OCI-LY3 (cell line): ENCODE data around the gene BCL11A.

Experiments used
- H2AFZ ChIP-seq: fragments of 200-600, 300-600 bp; shearing (Covaris generic); 2 replicates; pipeline ENCODE4 v1.6.0; 2014; ENCODE audit warnings: antibody characterized with exemption, low read depth, low read length
- H3K27ac ChIP-seq: fragments of 200-600, 300-600 bp; sonication (generic); 2 replicates; pipeline ENCODE4 v1.5.1; 2014; ENCODE audit warnings: mild to moderate bottlenecking, low read length, moderate library complexity, mixed read lengths
- H3K27me3 ChIP-seq: fragments of 200-600, 300-600 bp; sonication (generic); 2 replicates; pipeline ENCODE4 v1.6.1; 2014; ENCODE audit warnings: low read depth, low read length, mixed read lengths
- H3K36me3 ChIP-seq: fragments of 200-600, 300-600 bp; sonication (generic); replicated peaks from 2 replicates; pipeline ENCODE3; 2014; ENCODE audit warnings: low read depth, low read length, mixed read lengths
- H3K4me1 ChIP-seq: fragments of 300-600, 200-600 bp; sonication (generic); 2 replicates; pipeline ENCODE4 v1.6.1; 2014; ENCODE audit warnings: low read length, mixed read lengths
- H3K4me2 ChIP-seq: fragments of 200-600, 300-600 bp; sonication (generic); 2 replicates; pipeline ENCODE4 v1.6.1; 2014; ENCODE audit warnings: low read length, mixed read lengths
- H3K4me3 ChIP-seq: fragments of 300-600, 200-600 bp; sonication (generic); 2 replicates; pipeline ENCODE4 v1.5.1; 2014; ENCODE audit warnings: antibody characterized with exemption, mild to moderate bottlenecking, low read length, moderate library complexity
- H3K79me2 ChIP-seq: fragments of 300-600, 200-600 bp; shearing (Covaris generic); 2 replicates; pipeline ENCODE4 v1.6.1; 2014; ENCODE audit warnings: mild to moderate bottlenecking, low read length, mixed read lengths
- H3K9ac ChIP-seq: fragments of 300-600, 200-600 bp; shearing (Covaris generic); 2 replicates; pipeline ENCODE4 v1.6.0; 2014; ENCODE audit warnings: mild to moderate bottlenecking, low read length, moderate library complexity
- H3K9me3 ChIP-seq: fragments of 200-600, 300-600 bp; shearing (Covaris generic); 2 replicates; pipeline ENCODE4 v1.6.1; 2014; ENCODE audit warnings: low read length, mixed read lengths; ENCODE audit not compliant: insufficient read depth
- H4K20me1 ChIP-seq: fragments of 200-600, 300-600 bp; sonication (generic); 2 replicates; pipeline ENCODE4 v1.6.1; 2016; ENCODE audit warnings: low read length, mixed read lengths; ENCODE audit not compliant: insufficient read depth
- EZH2phosphoT487 ChIP-seq: fragments of 200-600 bp; shearing (Covaris generic); IDR thresholded peaks from 2 replicates; pipeline ENCODE4 v1.6.1; 2018; ENCODE audit warnings: antibody characterized with exemption, mixed run types, low read depth
- TF ChIP-seq, protein P1 (sequence below): fragments of 200-600, 300-600 bp; sonication (generic); IDR thresholded peaks from 2 replicates; pipeline ENCODE4 v1.5.1; 2014; ENCODE audit warnings: antibody characterized with exemption, low read length, low read depth

Gene BCL11A

GRCh38 chr2:60558536-60558935 is 5.1 kb upstream of the BCL11A start:
- Histone ChIP-seq H3K4me3 (no peak overlapping the region), H4K20me1 (no peaks in the 10 kb centered on the region), H3K79me2 (peaks cover 41% of the 10 kb centered on the region), H3K9ac (no peak overlapping the region), H3K9me3 (no peaks in the 10 kb centered on the region), H3K4me1 (peaks cover 19% of the 10 kb centered on the region), H3K36me3 (no peaks in the 10 kb centered on the region), H3K27me3 (peaks cover 13% of the 10 kb centered on the region), H2AFZ (no peak overlapping the region), H3K4me2 (no peak overlapping the region), H3K27ac (no peak overlapping the region)
- TF ChIP-seq EZH2phosphoT487, result no peak
- TF ChIP-seq, protein P1, sequence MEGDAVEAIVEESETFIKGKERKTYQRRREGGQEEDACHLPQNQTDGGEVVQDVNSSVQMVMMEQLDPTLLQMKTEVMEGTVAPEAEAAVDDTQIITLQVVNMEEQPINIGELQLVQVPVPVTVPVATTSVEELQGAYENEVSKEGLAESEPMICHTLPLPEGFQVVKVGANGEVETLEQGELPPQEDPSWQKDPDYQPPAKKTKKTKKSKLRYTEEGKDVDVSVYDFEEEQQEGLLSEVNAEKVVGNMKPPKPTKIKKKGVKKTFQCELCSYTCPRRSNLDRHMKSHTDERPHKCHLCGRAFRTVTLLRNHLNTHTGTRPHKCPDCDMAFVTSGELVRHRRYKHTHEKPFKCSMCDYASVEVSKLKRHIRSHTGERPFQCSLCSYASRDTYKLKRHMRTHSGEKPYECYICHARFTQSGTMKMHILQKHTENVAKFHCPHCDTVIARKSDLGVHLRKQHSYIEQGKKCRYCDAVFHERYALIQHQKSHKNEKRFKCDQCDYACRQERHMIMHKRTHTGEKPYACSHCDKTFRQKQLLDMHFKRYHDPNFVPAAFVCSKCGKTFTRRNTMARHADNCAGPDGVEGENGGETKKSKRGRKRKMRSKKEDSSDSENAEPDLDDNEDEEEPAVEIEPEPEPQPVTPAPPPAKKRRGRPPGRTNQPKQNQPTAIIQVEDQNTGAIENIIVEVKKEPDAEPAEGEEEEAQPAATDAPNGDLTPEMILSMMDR, result no peak

DNA sequence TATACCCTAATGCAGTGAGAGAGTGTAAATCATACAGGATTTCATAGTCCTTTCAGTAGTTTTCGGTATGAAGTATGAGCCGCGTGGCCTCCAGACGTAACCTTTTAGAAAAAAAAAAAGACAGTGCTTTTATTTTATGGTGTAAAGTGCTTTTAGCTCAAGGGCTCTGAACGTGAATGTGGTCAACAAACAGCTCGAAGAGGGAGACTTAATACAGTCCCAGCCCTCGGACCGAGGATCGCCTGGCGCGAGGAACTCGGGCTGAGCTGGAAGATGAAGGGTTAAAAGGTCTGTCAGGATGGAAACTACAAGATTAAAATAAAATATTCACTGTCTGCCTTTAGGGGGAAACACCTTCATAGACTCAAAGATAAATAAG is 4.0 kb upstream of the BCL11A start:
- Histone ChIP-seq H3K79me2 (peaks cover 52% of the 10 kb centered on the region), H3K27me3 (peaks cover 13% of the 10 kb centered on the region), H3K4me2 (peak overlapping the region; percentile 78), H3K4me3 (peak overlapping the region; percentile 91), H4K20me1 (no peaks in the 10 kb centered on the region), H3K36me3 (no peaks in the 10 kb centered on the region), H3K9ac (peak overlapping the region; percentile 94), H3K27ac (peak overlapping the region; percentile 94), H2AFZ (peak overlapping the region; percentile 28; the same call in 1 of the 2 replicates), H3K4me1 (peaks cover 19% of the 10 kb centered on the region), H3K9me3 (no peaks in the 10 kb centered on the region)
- no peak for TF ChIP-seq EZH2phosphoT487
- TF ChIP-seq, protein P1, result no peak

DNA sequence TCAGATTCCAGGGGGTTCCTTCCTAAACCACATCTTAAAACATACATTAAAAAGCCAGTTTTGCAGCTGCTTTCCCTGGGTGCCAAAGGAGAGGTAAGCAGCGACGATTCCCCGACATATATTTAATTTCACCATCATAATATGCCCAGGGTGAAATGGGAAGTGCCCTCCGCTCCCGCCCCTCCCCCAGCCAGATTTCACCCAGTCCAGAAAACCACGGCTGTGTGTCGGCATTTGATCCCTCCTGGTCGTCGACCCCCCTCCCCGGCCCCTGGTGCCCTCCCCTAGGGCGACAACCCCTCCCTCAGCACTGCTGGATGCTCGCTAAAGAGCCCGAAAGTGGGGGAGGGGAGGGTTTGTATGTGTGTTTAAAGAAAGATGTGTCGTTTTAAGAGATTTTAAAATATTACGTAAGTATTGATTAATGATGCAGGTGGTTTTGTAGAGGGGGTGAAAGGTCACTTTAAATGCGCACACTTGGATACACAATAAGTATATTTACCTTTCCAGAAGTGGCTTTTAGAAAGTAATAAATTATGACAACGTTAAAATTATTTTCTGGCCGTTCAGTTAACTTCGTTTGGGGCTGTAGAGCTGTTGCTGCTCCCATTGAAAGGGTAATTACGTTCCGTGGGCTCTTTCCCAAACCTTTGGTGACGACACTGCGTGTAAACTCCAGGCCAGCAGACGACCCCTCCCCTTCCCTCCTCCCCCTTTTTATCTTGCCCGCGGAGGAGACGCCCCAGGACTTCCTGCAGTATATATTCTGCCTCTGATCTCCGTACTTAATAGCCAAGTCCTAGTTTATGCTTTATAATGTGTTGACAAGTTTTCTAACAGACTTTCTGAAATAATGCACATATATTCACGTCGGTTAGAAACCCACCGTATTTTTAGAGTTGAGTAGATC is 3.4 kb upstream of the BCL11A start:
- Histone ChIP-seq H2AFZ (peak overlapping the region; percentile 28), H3K9ac (peak overlapping the region; percentile 94), H3K27ac (peak overlapping the region; percentile 94), H3K27me3 (peaks cover 13% of the 10 kb centered on the region), H3K79me2 (peaks cover 58% of the 10 kb centered on the region), H3K4me3 (peak overlapping the region; percentile 91), H4K20me1 (no peaks in the 10 kb centered on the region), H3K4me2 (peak overlapping the region; percentile 78), H3K36me3 (peaks cover 1% of the 10 kb centered on the region), H3K9me3 (no peaks in the 10 kb centered on the region), H3K4me1 (peaks cover 19% of the 10 kb centered on the region)
- no peak for TF ChIP-seq EZH2phosphoT487
- TF ChIP-seq, protein P1, result no peak

GRCh38 chr2:60556175-60556574 is 2.7 kb upstream of the BCL11A start:
- no peak overlapping the region for H2AFZ ChIP-seq
- peaks cover 13% of the 10 kb centered on the region for H3K27me3 ChIP-seq

More at GRCh38 chr2:60556175-60556574, 2.7 kb upstream of the BCL11A start:
- Histone ChIP-seq H3K36me3 (peaks cover 6% of the 10 kb centered on the region), H3K79me2 (peaks cover 65% of the 10 kb centered on the region), H3K9ac (peak overlapping the region; percentile 94), H3K27ac (peak overlapping the region; percentile 94), H3K4me2 (peak overlapping the region; percentile 78), H3K9me3 (no peaks in the 10 kb centered on the region), H4K20me1 (no peaks in the 10 kb centered on the region), H3K4me3 (peak overlapping the region; percentile 91), H3K4me1 (peaks cover 15% of the 10 kb centered on the region)
- TF ChIP-seq, protein P1, result no peak
- TF ChIP-seq EZH2phosphoT487, result no peak
